Left colon (tissue), 2 donors: ENCODE results near the gene NR6A1. TPM values are rescaled to one million over a fixed set of nuclear protein-coding genes. Genes with fewer than 3 reads are reported as not detected.
A peak's percentile ranks its signal among the peaks of the same experiment; 100 is the strongest.

Experiments used
- ATAC-seq: fragments of 200-7000 bp; cut with Tn5 transposase; one replicate; pipeline ENCODE4 v1.9.1; 2020; ENCODE audit warnings: mild to moderate bottlenecking, moderate library complexity
- DNase-seq, 2 donors: peaks; one replicate each; pipeline ENCODE4 v3.0.0-alpha.2; 2020
- intact Hi-C, 2 donors: fragments of 100-400 bp; cut with DNase I in 1 of 2; cut with micrococcal nuclease in 1 of 2; formaldehyde crosslinking; loops; one replicate each; pipeline versions ENCODE4 v1.11.2 to v1.14.0; 2022; cut with DNase I, micrococcal nuclease
- total RNA-seq, 2 donors: library from RNA; stranded (reverse); fragmentation: NEBNext Ultra II Directional; extraction: Animal tissue kit (Norgen Biotek cat#: 25700); gene quantifications; one replicate each; pipeline ENCODE4 v1.2.1, GENCODE V29; 2021
- donor health status: DM: no; HTN: no; CAD: no.
- donor health status: DM: yes; HTN: yes; CAD: no.

Gene NR6A1
- total RNA-seq, 2 donors from 2014 or later, result 4.6 to 7.1 TPM

DNA sequence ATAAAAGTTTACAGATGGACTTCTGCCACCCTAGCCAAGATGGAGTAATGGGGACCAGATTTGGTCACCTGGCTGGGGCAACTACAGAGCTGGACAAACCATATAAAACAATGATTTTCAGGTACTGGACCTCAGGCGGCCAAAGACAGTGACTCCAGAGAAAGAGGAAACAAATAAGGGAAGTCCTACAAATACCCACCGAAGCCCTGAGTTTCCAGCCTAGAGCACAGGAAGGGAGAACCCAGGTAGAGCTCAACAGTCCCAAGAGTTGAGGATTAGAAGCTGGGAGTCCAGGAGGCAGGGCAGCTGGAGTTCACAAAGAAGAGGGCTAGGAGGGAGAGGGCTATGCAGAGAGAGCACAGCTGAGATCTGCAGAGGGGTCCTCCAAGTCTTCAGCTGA lies 157.3 kb downstream of the NR6A1 start:
- ATAC-seq, result no peak
- intact Hi-C loops, result loop anchor here in 1 of 2 donors (10.0 kb wide), 1 partner anchor 101 kb away; no protein-coding TSS in a partner anchor
- DNase-seq, result no peak

DNA sequence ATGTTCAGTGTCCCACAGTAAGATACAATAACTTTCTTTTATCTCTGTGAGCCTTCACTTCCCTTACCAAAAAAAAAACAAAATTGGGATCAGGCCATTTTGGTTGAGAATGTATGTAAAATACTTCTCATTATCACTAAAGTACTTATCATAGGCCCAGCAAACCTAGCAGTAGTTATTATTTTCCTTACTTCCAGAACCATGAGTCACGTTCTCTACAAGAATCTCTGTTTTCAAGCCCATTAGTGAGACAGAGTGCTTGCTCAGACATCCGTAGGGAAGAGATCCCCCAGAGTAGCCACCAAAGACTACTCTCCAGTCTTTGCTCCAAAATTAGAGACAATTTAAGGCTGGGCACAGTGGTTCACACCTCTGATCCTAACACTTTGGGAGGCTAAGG lies 160.0 kb downstream of the NR6A1 start:
- intact Hi-C loops, result loop anchor here in 1 of 2 donors (10.0 kb wide), 1 partner anchor 104 kb away; no protein-coding TSS in a partner anchor
- ATAC-seq (no peak), DNase-seq (no peak)

DNA sequence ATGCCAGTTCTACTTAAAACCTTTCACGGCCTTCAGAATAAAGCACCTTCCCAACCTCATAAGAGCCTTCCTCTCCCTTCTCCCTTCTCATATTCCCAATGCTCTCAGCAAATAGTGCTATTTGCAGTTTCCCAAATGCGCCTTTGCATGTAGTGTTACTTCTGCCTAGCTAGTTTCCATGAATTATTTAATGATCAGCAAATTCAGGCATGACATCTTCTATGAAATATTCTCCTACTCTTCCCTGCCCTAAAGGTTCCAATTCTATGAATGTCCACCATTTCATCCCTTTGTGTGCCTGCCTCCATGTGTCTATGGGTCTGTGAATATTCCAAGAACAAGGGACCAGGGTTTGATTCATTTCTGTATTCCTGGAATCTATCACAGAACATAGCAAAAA lies 165.1 kb downstream of the NR6A1 start:
- DNase-seq (no peak), ATAC-seq (no peak)
- intact Hi-C loops, result no loop called here

DNA sequence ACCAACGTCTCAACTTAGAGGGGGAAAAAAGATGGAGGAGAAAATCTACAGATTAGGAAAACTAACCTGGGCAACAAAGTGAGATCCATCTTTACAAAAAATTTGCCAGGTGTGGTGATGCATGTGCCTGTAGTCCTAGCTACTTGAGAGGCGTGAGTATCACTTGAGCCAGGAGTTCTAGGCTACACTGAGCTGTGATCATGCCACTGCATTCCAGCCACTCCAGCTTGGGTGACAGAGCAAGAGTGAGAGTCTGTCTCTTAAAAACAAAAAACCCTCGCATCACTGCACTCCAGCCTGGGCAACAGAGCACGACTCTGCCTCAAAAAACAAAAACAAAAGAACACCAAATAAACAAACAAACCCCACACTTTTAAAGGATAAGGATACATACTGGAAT lies 165.9 kb downstream of the NR6A1 start:
- ATAC-seq (no peak), DNase-seq (no peak)
- intact Hi-C loops, result no loop called here

DNA sequence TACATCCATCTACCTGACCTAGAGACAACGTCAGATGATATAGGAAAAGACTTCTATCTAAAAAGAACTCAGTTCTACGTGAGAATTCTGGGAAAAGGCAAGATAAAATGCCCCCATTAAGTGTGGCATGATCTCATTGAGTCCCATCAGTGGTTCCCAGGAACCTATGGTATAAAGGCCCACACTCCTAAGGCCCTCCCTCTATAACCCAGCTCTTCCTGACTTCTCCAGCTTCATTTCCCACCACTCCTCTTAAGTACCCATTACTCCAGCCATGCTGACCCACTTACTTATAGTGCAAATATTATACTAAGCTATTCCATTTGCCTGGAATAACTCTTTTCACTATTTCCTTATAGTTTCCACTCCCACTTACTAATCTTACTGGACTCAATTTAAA lies 168.5 kb downstream of the NR6A1 start:
- ATAC-seq, result no peak
- DNase-seq, result no peak
- intact Hi-C loops, result no loop called here

DNA sequence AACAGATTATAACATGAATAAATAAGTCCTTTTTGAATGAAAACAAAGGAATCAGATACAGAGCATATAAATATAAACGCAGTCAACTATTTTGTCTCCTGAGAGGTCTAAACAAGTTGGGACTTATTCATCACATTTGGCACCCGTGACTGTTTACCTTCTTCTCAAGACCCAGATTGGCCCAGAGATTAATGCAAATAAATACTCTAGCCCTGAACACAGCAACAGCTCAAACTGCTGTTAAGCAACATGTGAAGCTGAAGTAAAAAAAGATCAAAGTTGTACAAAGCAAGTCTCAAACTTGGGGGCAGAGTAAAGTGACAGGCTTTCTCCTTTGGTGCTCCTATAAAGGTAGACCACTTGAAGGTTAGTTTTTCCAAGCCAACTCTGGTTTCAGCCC lies 168.9 kb downstream of the NR6A1 start:
- intact Hi-C loops, result no loop called here
- ATAC-seq, result no peak
- DNase-seq, result no peak

DNA sequence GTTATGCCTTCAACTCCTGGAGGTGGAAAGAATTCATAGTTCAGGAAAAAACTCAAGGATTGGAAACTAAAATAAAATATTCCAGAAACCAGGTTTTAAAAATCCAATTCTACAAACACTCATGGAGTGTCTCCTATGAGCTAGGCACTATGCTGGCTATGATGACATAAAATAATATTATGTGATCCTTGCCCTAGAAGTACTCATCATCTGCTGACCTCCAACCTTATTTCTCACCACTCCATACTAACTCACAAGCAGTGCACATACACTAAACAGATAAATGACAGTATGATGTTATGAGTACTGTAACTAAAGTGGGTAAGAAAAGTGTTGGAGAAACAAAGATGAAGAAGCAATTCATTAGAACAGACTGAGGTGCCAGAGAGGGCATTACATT lies 170.7 kb downstream of the NR6A1 start:
- intact Hi-C loops, result no loop called here
- DNase-seq (no peak), ATAC-seq (peak; percentile 55)

DNA sequence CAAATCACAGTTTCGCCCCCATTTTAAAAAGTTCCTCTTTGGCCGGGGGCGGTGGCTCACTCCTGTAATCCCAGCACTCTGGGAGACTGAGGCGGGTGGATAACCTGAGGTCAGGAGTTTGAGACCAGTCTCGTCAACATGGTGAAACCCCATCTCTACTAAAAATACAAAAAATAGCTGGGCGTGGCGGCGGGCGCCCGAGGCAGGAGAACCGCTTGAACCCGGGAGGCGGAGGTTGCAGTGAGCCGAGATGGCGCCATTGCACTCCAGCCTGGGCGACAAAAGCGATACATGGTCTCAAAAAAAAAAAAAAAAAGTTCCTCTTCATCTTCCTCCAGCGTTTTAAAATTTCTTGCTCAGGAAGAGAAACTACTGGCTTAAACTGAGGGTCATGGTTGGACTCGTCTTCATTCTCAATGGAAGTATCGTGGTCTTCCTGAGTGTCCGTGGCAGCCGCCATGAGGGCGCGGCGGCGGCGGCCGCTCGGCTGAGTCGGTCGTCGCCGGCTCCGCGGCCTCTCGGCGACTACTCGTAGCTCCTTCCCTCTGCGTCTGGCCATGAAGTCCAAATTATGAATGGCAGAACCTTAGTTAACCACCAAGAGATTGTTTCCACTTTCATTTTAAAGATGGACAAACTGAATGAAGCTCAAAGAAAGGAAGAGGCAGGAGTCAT lies 171.9 kb downstream of the NR6A1 start:
- intact Hi-C loops, result no loop called here
- ATAC-seq (no peak), DNase-seq (no peak)

DNA sequence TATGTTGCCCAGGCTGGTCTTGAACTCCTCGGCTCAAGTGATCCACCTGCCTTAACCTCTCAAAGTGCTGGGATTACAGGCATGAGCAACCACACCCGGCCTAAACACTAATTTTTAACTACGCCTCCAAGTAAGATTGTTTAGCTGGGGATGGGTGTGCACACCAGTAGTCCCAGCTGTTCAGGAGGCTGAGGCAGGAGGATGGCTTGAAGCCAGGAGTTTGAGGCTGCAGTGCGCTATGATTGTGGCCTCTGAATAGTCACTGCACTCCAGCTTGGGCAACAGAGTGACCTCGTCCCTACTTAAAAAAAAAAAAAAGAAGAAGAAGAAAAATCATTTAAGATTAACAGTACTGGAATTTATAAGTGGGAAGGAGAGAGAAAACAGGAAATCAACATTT lies 173.1 kb downstream of the NR6A1 start:
- intact Hi-C loops, result no loop called here
- DNase-seq, result no peak
- ATAC-seq, result no peak

DNA sequence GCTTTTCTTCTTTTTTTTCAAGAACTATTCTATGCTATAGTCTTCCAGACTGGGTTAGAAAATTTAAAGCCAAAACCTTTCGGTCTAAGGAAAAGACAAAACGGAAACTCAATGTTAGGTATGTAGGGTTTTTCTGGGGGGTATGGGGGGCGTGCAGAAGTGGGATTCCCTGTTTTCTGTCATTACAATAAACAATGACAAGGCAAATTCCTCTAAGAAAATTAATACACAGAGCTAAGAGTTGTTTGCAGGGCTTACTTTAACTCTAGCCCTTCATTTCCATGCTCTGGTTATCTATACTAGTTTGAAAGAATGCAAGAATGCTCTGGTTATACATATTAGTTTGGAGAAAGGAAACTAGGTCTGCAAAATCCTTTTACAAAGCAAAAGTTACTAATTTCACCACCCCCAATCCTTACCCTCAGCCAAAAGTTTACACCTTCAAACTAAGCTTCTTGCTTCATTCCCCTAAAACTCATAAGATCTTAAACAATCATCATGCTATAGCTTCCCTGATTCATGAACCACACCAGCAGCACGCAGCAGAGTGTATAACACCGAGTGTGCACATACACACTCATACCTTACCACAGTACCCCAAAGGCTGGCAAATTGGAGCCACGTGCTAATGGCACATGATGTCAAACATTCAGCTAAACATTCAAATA lies 174.8 kb downstream of the NR6A1 start:
- DNase-seq (no peak), ATAC-seq (no peak)
- intact Hi-C loops, result no loop called here

DNA sequence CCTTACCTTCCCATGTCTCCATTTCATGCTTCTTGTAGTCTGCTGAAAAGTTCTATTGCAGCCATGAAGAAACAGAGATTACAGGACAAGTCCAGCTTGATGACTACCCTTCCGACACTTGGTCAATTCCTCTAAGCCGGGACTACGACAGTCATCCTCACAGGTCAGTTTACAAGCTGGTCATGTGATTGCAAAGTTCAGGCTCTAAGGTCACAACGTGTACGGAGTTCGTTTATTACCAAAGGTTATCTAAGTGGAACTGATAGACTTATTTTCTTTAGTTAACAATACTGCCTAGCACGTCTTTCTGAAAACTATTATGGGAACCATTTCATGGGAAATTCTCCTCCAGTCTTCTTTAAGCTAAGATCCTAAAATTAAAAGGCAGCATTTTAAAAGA lies 175.4 kb downstream of the NR6A1 start:
- peak; percentile 77 for ATAC-seq
- intact Hi-C loops, result no loop called here
- DNase-seq, result no peak

DNA sequence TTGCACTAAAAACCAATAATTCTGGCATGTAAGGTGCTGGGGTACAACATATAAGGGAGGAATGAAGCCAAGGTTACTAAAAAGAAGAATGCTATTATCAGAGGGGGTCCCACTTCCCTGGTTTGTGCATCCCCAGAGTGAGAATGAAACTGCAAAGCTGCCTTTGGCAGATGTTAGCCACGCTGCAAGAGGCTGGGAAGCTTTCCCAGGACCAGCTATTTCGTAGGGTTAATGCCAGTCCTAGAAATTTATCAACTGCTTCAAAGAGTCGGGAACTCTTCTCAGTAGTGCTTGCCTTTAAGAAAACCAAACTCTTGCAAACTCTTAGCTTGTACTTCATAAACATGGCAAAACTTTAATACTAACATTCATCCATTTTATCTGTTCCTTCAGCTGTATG lies 176.4 kb downstream of the NR6A1 start:
- intact Hi-C loops, result no loop called here
- DNase-seq (no peak), ATAC-seq (no peak)

DNA sequence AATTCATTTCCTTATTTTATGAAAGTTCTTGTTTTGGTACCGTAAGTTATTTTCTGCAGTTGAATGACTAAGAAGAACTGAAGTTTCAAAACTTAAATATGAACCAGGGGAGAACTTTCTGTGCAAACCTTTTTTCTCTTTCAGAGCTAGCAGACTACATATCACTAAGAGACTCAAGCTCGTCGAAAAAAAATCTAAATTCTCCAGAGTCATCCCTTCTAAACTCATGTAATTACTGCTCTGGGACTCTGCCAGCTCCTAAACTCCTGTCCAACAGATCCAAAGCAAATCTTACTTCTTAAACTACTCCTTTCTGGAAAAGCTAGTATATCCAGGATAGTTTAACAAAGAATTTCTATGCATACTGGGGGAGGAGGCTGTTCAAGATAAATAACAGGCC lies 176.9 kb downstream of the NR6A1 start:
- DNase-seq, result no peak
- no peak for ATAC-seq
- intact Hi-C loops, result no loop called here

DNA sequence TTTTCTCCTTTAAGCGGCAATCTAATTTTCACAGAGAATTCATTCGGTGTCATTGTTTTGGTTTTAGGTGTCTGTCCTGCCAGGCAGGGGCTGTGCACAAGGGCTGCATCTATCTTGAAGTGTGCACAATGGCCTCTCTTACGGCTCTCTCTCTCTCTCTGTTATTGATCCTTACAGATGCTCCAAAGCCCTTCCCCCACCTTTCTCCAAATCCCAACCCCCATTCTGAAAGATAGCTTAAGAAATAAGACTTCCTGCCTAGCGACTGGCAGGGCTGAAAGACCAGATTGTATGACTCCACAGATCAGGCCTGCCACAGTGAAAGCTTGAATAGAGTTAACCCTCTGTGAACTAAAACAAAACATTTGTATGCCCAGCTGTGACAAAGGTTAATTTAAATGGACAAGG lies 177.5 kb downstream of the NR6A1 start:
- DNase-seq (no peak), ATAC-seq (no peak)

DNA sequence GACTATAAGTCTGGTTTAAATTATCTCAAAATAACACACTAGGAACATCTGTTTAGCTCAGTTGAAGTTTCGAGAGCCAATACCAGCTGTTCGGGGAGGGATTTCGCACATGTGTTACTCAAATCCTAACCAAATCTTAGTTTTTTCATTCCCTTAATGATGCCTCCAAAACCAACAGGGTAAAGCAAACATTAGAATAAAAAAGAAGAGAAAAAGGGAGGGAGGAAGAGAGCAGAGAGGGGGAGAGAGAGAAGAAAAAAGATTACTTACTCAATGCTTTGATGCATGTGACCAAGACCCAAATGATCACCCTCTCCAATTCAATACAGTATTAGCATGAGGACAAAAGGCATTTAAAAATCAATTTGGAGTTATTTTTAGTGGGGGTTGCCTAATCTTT lies 177.9 kb downstream of the NR6A1 start:
- intact Hi-C loops, result no loop called here
- no peak for ATAC-seq
- no peak for DNase-seq

More for the DNA sequence above, 177.5 kb downstream of the NR6A1 start:
- intact Hi-C loops, result no loop called here

DNA sequence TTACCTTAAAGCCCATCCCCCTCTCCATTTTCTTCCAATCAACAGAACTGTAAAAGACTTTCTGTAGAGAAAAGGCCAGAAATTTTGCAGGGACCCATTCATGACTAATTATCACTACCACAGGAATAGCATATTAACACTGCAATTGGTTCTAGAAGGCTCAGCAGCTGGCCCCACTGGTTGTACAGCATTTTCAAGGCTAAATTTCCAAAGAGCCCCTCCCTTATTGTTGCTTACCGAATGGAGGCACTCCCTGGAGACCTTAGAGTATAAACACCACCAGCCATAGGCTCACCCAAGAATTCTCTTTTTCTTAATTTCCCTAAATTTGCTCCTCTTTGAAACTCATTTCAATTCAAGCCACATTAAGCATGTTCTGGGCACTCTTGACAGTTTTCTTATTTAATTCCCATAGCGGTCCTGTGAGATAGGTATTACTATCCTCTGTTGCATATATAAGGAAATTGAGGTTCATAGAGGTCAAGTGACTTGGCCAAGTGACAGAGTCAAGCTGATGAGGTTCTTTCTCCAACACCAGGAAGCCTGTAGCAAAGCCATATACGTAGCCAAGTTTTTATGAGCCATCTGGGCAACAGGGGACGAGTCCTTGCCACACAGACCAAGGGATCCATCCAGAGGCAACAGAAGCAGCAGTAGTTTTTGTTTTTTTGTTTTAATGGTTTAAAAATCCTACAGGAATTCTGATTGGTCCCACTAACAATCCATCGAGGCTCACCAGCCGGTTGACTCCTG lies 180.0 kb downstream of the NR6A1 start:
- intact Hi-C loops, result no loop called here
- DNase-seq, result peak; percentile 28 to 42
- peak; percentile 92 for ATAC-seq

DNA sequence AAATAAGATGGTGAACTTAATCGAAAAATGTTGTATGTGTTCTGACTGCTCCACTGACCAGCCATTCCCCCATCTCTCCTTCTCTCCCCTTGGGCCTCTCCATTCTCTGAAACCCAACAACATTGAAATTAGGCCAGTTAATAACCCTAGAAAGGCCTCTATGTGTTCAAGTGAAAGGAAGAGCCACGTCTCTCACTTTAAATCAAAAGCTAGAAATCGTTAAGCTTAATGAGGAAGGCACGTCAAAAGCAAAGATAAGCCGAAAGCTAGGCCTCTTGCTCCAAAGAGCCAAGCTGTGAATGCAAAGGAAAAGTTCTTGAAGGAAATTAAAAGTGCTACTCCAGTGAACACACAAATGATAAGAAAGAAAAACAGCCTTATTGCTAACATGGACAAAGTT lies 186.5 kb downstream of the NR6A1 start:
- no peak for ATAC-seq
- no peak for DNase-seq
- intact Hi-C loops, result no loop called here

DNA sequence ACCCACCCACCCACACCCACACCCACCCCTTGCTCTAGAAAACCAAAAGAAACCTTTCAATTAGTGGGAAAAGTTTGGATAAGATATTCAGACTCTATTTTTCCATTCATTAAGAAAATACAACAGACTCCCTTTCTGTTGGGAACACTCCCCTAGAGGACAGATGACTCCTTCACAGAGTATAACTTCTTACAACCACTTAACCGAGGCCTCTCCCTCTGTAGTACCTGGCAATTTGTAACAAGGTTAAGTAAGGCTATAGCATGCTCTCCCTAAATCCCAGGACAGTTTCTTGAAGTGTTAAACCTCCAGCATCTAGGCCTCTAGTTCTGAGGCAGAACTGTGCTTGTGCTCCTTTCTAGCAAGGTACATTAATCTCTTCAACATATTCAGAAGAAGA lies 188.0 kb downstream of the NR6A1 start:
- no peak for DNase-seq
- ATAC-seq, result no peak
- intact Hi-C loops, result no loop called here

DNA sequence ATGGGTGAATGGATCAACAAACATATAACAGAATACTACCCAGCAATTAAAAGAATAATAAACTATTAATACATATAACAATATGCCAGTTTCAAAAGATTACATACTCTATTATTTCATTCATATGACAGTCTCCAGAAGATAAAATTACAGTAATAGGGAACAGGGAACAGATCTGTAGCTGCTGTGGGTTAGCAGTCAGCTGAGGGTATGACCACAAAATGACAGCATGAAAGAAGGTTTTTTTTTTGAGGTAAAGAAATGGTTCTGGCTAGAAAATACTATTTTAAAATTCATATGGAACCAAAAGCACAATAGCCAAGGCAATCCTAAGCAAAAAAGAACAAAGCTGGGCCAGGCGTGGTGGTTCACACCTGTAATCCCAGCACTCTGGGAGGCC lies 190.9 kb downstream of the NR6A1 start:
- DNase-seq (no peak), ATAC-seq (no peak)
- intact Hi-C loops, result no loop called here

DNA sequence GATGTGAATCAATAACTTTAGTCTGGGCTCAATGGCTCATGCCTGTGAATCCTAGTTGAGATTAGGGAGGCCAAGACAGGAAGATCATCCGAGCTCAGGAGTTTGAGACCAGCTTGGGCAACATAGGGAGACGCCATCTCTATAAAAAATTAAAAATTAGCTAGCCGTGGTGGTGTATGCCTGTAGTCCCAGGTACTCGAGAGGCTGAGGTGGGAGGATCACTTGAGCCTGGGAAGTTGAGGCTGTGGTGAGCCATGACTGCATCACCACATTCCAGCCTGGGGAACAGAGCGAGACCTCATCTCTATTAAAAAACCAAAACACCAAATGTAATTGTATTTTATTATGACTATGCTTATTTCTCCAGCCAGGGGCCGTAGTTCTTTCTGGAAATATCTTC lies 194.4 kb downstream of the NR6A1 start:
- ATAC-seq, result no peak
- intact Hi-C loops, result no loop called here
- no peak for DNase-seq
